ENCODE data around the gene FOXN3. TPM values are rescaled to one million over a fixed set of nuclear protein-coding genes. Genes with fewer than 3 reads are reported as not detected.

Gene FOXN3
- total RNA-seq, 2 experiments from 2014 or later, result 92.2 to 94.4 TPM

GRCh38 chr14:89384636-89385035 lies 32.4 kb downstream of the FOXN3 start:
- Mint-ChIP-seq H3K36me3 (ENCODE audit: low read depth) (peaks cover 34% of the 10 kb centered on the region), H3K27me3 (no peaks in the 10 kb centered on the region), H3K27ac (no peak overlapping the region), H3K9me3 (peaks cover 18% of the 10 kb centered on the region), H3K4me3 (no peak overlapping the region), H3K4me1 (peaks cover 15% of the 10 kb centered on the region)
- CTCF ChIA-PET, result interaction anchor here (1.3 kb wide), 1 partner anchor 13 kb away, joined by 3 read pairs; no protein-coding TSS in a partner anchor
- no peak for DNase-seq
- POLR2A ChIA-PET, result no interaction called here

GRCh38 chr14:89384023-89384422 lies 33.0 kb downstream of the FOXN3 start:
- Mint-ChIP-seq H3K36me3 (ENCODE audit: low read depth) (peaks cover 38% of the 10 kb centered on the region), H3K27ac (no peak overlapping the region), H3K4me1 (peaks cover 15% of the 10 kb centered on the region), H3K4me3 (no peak overlapping the region), H3K27me3 (no peaks in the 10 kb centered on the region), H3K9me3 (peaks cover 18% of the 10 kb centered on the region)
- ChIA-PET CTCF (interaction anchor here (1.3 kb wide), 1 partner anchor 14 kb away, joined by 3 read pairs; no protein-coding TSS in a partner anchor), POLR2A (no interaction called here)
- DNase-seq, result no peak

- Mint-ChIP-seq H3K4me1 (peaks cover 15% of the 10 kb centered on the region), H3K27me3 (no peaks in the 10 kb centered on the region), H3K27ac (no peak overlapping the region), H3K4me3 (no peak overlapping the region), H3K36me3 (ENCODE audit: low read depth) (peaks cover 42% of the 10 kb centered on the region), H3K9me3 (peaks cover 18% of the 10 kb centered on the region)
- no peak for DNase-seq
- ChIA-PET POLR2A (no interaction called here), CTCF (interaction anchor here (0.6 to 0.7 kb wide), 4 partner anchors 15 to 101 kb away, joined by 3 to 4 read pairs (median 3); no protein-coding TSS in a partner anchor)
Observed at GRCh38 chr14:89382901-89383845, 33.9 kb downstream of the FOXN3 start.

- ChIA-PET CTCF (interaction anchor here (0.6 to 0.7 kb wide), 3 partner anchors 14 to 46 kb away, joined by 3 to 4 read pairs (median 3); no protein-coding TSS in a partner anchor), POLR2A (no interaction called here)
- Mint-ChIP-seq H3K36me3 (ENCODE audit: low read depth) (peaks cover 42% of the 10 kb centered on the region), H3K4me1 (peaks cover 15% of the 10 kb centered on the region), H3K27me3 (no peaks in the 10 kb centered on the region), H3K9me3 (peaks cover 18% of the 10 kb centered on the region), H3K4me3 (no peak overlapping the region), H3K27ac (no peak overlapping the region)
- DNase-seq, result no peak
Observed at GRCh38 chr14:89382487-89382886, 34.5 kb downstream of the FOXN3 start.

GRCh38 chr14:89379891-89380820 lies 36.9 kb downstream of the FOXN3 start:
- no peaks in the 10 kb centered on the region for H3K27me3 Mint-ChIP-seq
- no peak overlapping the region for H3K27ac Mint-ChIP-seq
- H3K4me3 Mint-ChIP-seq, result no peak overlapping the region
- H3K36me3 Mint-ChIP-seq (ENCODE audit: low read depth), result peaks cover 45% of the 10 kb centered on the region
- H3K9me3 Mint-ChIP-seq, result peaks cover 18% of the 10 kb centered on the region
- POLR2A ChIA-PET, result no interaction called here
- CTCF ChIA-PET, result interaction anchor here (1.2 to 1.9 kb wide), 2 partner anchors 22 to 36 kb away, joined by 4 to 5 read pairs; no protein-coding TSS in a partner anchor
- peaks cover 12% of the 10 kb centered on the region for H3K4me1 Mint-ChIP-seq
- no peak for DNase-seq

- H3K9me3 Mint-ChIP-seq, result peaks cover 18% of the 10 kb centered on the region
- H3K4me3 Mint-ChIP-seq, result no peak overlapping the region
- ChIA-PET CTCF (interaction anchor here (0.6 to 1.9 kb wide), 4 partner anchors 21 to 102 kb away, joined by 3 to 5 read pairs (median 4); no protein-coding TSS in a partner anchor), POLR2A (no interaction called here)
- peaks cover 43% of the 10 kb centered on the region for H3K36me3 Mint-ChIP-seq (ENCODE audit: low read depth)
- H3K4me1 Mint-ChIP-seq, result peaks cover 9% of the 10 kb centered on the region
- H3K27ac Mint-ChIP-seq, result no peak overlapping the region
- no peak for DNase-seq
- no peaks in the 10 kb centered on the region for H3K27me3 Mint-ChIP-seq
Observed at GRCh38 chr14:89379006-89379405, 38.0 kb downstream of the FOXN3 start.

- Mint-ChIP-seq H3K36me3 (ENCODE audit: low read depth) (peaks cover 36% of the 10 kb centered on the region), H3K27ac (no peak overlapping the region), H3K4me3 (no peak overlapping the region), H3K9me3 (peaks cover 18% of the 10 kb centered on the region), H3K4me1 (peaks cover 13% of the 10 kb centered on the region), H3K27me3 (no peaks in the 10 kb centered on the region)
- POLR2A ChIA-PET, result no interaction called here
- CTCF ChIA-PET, result interaction anchor here (0.9 to 1.9 kb wide), 3 partner anchors 20 to 108 kb away, joined by 3 to 4 read pairs (median 3); no protein-coding TSS in a partner anchor
- DNase-seq, result no peak
Observed at GRCh38 chr14:89378119-89378518, 38.9 kb downstream of the FOXN3 start.

GRCh38 chr14:89377544-89377943 lies 39.5 kb downstream of the FOXN3 start:
- Mint-ChIP-seq H3K27ac (no peak overlapping the region), H3K27me3 (no peaks in the 10 kb centered on the region), H3K9me3 (peaks cover 18% of the 10 kb centered on the region), H3K36me3 (ENCODE audit: low read depth) (peaks cover 35% of the 10 kb centered on the region), H3K4me3 (no peak overlapping the region), H3K4me1 (peaks cover 17% of the 10 kb centered on the region)
- ChIA-PET POLR2A (no interaction called here), CTCF (interaction anchor here (0.9 kb wide), 1 partner anchor 107 kb away, joined by 3 read pairs; no protein-coding TSS in a partner anchor)
- DNase-seq, result no peak

- POLR2A ChIA-PET, result no interaction called here
- no peak overlapping the region for H3K4me3 Mint-ChIP-seq
- H3K27ac Mint-ChIP-seq, result no peak overlapping the region
- no peak for DNase-seq
- H3K4me1 Mint-ChIP-seq, result peaks cover 22% of the 10 kb centered on the region
- H3K27me3 Mint-ChIP-seq, result no peaks in the 10 kb centered on the region
- H3K9me3 Mint-ChIP-seq, result peaks cover under 1% of the 10 kb centered on the region
- H3K36me3 Mint-ChIP-seq (ENCODE audit: low read depth), result peaks cover 22% of the 10 kb centered on the region
- CTCF ChIA-PET, result no interaction called here
Observed at GRCh38 chr14:89374908-89375307, 42.1 kb downstream of the FOXN3 start.

- H3K4me1 Mint-ChIP-seq, result peaks cover 28% of the 10 kb centered on the region
- H3K9me3 Mint-ChIP-seq, result peaks cover 6% of the 10 kb centered on the region
- peaks cover 16% of the 10 kb centered on the region for H3K36me3 Mint-ChIP-seq (ENCODE audit: low read depth)
- no peak overlapping the region for H3K27ac Mint-ChIP-seq
- no peaks in the 10 kb centered on the region for H3K27me3 Mint-ChIP-seq
- DNase-seq, result no peak
- ChIA-PET POLR2A (no interaction called here), CTCF (no interaction called here)
- H3K4me3 Mint-ChIP-seq, result no peak overlapping the region
Observed at GRCh38 chr14:89373185-89373584, 43.8 kb downstream of the FOXN3 start.

GRCh38 chr14:89372512-89372883 lies 44.5 kb downstream of the FOXN3 start:
- no peak for DNase-seq
- Mint-ChIP-seq H3K27me3 (no peaks in the 10 kb centered on the region), H3K4me1 (peaks cover 31% of the 10 kb centered on the region), H3K27ac (no peak overlapping the region), H3K9me3 (peaks cover 6% of the 10 kb centered on the region), H3K36me3 (ENCODE audit: low read depth) (peaks cover 16% of the 10 kb centered on the region), H3K4me3 (no peak overlapping the region)
- ChIA-PET POLR2A (no interaction called here), CTCF (no interaction called here)

GRCh38 chr14:89371585-89372511 lies 45.2 kb downstream of the FOXN3 start:
- Mint-ChIP-seq H3K4me1 (peaks cover 36% of the 10 kb centered on the region), H3K9me3 (peaks cover 6% of the 10 kb centered on the region), H3K27ac (no peak overlapping the region), H3K36me3 (ENCODE audit: low read depth) (peaks cover 17% of the 10 kb centered on the region), H3K27me3 (no peaks in the 10 kb centered on the region), H3K4me3 (no peak overlapping the region)
- POLR2A ChIA-PET, result no interaction called here
- CTCF ChIA-PET, result interaction anchor here (0.5 kb wide), 1 partner anchor 146 kb away, joined by 3 read pairs; no protein-coding TSS in a partner anchor
- no peak for DNase-seq
